Endothelial cell of umbilical vein (primary cell): ENCODE data around the gene OOEP. TPM values are rescaled to one million over a fixed set of nuclear protein-coding genes. Genes with fewer than 3 reads are reported as not detected.

Experiments used
- BruUV-seq: library from RNA; stranded (reverse); fragments of 400-500 nt; replicated peaks from 2 replicates; lab custom pipeline; 2021; lab: Mats Ljungman, UMichigan
- CTCF ChIA-PET: fragments of 300-600, 350-600 bp; sonication (Branson Sonifier 250); formaldehyde crosslinking; loops from one replicate; lab custom pipeline; 2021; ENCODE audit warnings: antibody characterized with exemption, inconsistent platforms; lab: Charles Lee
- POLR2A ChIA-PET: fragments of 300-600, 350-600 bp; sonication (Branson Sonifier 250); formaldehyde crosslinking; loops from one replicate; lab custom pipeline; 2021; ENCODE audit warnings: antibody characterized with exemption, inconsistent platforms; lab: Charles Lee
- DNase-seq: peaks from one replicate; pipeline ENCODE4 v3.0.0-alpha.2; 2011; ENCODE audit warnings: low read depth, low spot score
- FAIRE-seq: peaks from 2 replicates; lab custom pipeline; 2011; peaks lifted over from hg19 to GRCh38; lab: Jason Lieb, UNC
- H2AFZ ChIP-seq: 2 replicates; pipeline ENCODE4 v1.6.0; 2012; ENCODE audit warnings: low read depth, low read length, control low read depth, inconsistent platforms
- H3K27ac ChIP-seq: 2 replicates; pipeline ENCODE4 v1.5.1; 2011; ENCODE audit warnings: low read depth, mild to moderate bottlenecking, control low read depth, low read length, moderate library complexity; ENCODE audit not compliant: insufficient read depth
- H3K27me3 ChIP-seq, 2 experiments: 2 replicates each; pipeline versions ENCODE4 v1.6.0 to v1.6.1; 2011; ENCODE audit warnings: low read length in 2 of 2, mixed read lengths in 1 of 2; ENCODE audit not compliant: control insufficient read depth in 2 of 2, insufficient read depth in 2 of 2
- H3K36me3 ChIP-seq, 2 experiments: 2 replicates in 1 of 2; 3 replicates in 1 of 2; pipeline ENCODE4 v1.5.1; 2011; ENCODE audit warnings: low read length in 2 of 2, mild to moderate bottlenecking in 1 of 2, moderate library complexity in 1 of 2; ENCODE audit not compliant: control insufficient read depth in 2 of 2, insufficient read depth in 2 of 2; ENCODE audit errors: extremely low read depth in 1 of 2
- H3K4me1 ChIP-seq: 3 replicates; pipeline ENCODE4 v1.5.1; 2011; ENCODE audit warnings: mild to moderate bottlenecking, low read length; ENCODE audit not compliant: control insufficient read depth, insufficient read depth; ENCODE audit errors: extremely low read depth
- H3K4me2 ChIP-seq: 2 replicates; pipeline ENCODE4 v1.6.1; 2011; ENCODE audit warnings: low read length, control low read depth, mixed read lengths; ENCODE audit not compliant: insufficient read depth
- H3K4me3 ChIP-seq, 3 experiments: fragments of 200-600 bp in 1 of 3; sonication (generic), shearing (Covaris generic) in 1 of 3; replicated peaks in 1 of 3; 2 replicates each; pipeline ENCODE4 v1.5.1; 2011 to 2016; ENCODE audit warnings: control low read depth in 3 of 3, low read length in 3 of 3, mild to moderate bottlenecking in 2 of 3, inconsistent platforms in 1 of 3, low read depth in 1 of 3, moderate library complexity in 1 of 3; ENCODE audit not compliant: insufficient read depth in 1 of 3
- H3K79me2 ChIP-seq: 2 replicates; pipeline ENCODE4 v1.6.0; 2012; ENCODE audit warnings: low read length, inconsistent platforms; ENCODE audit not compliant: control insufficient read depth, insufficient read depth
- H3K9ac ChIP-seq: replicated peaks from 2 replicates; pipeline ENCODE3; 2011; ENCODE audit warnings: low read length, control low read depth; ENCODE audit not compliant: insufficient read depth; ENCODE audit errors: extremely low read depth
- H3K9me1 ChIP-seq: replicated peaks from 3 replicates; pipeline ENCODE4 v1.6.0; 2011; ENCODE audit warnings: mild to moderate bottlenecking, low read length; ENCODE audit not compliant: control insufficient read depth, insufficient read depth; ENCODE audit errors: extremely low read depth
- H3K9me3 ChIP-seq: replicated peaks from 2 replicates; pipeline ENCODE4 v1.5.1; 2012; ENCODE audit warnings: low read length, inconsistent platforms; ENCODE audit not compliant: control insufficient read depth, insufficient read depth
- H4K20me1 ChIP-seq: replicated peaks from 2 replicates; pipeline ENCODE3; 2011; ENCODE audit warnings: mild to moderate bottlenecking, low read length; ENCODE audit not compliant: control insufficient read depth, insufficient read depth; ENCODE audit errors: extremely low read depth
- EZH2 ChIP-seq: IDR thresholded peaks from 2 replicates; pipeline ENCODE4 v1.6.1; 2012; ENCODE audit warnings: borderline replicate concordance, low read depth, mild to moderate bottlenecking, moderate library complexity, low read length, inconsistent platforms; ENCODE audit not compliant: severe bottlenecking
- FOS ChIP-seq: IDR thresholded peaks from 2 replicates; pipeline ENCODE4 v1.6.1; 2011; ENCODE audit warnings: mild to moderate bottlenecking, low read length, moderate library complexity, borderline replicate concordance; ENCODE audit not compliant: insufficient read depth
- GATA2 ChIP-seq: IDR thresholded peaks from 2 replicates; pipeline ENCODE4 v1.7.0; 2011; ENCODE audit warnings: low read depth, mild to moderate bottlenecking, moderate library complexity, mixed read lengths, low read length; ENCODE audit not compliant: insufficient read length, insufficient read depth
- JUN ChIP-seq: IDR thresholded peaks from 2 replicates; pipeline ENCODE4 v1.6.1; 2011; ENCODE audit warnings: borderline replicate concordance, low read depth; ENCODE audit not compliant: insufficient read length, insufficient read depth
- MYC ChIP-seq: IDR thresholded peaks from one replicate; pipeline ENCODE4 v1.6.1; 2011; ENCODE audit warnings: mild to moderate bottlenecking, low read depth, low read length
- POLR2A ChIP-seq: IDR thresholded peaks from 2 replicates; pipeline ENCODE4 v1.6.1; 2012; ENCODE audit warnings: low read depth, mild to moderate bottlenecking, control low read depth, low read length
- POLR2AphosphoS5 ChIP-seq: IDR thresholded peaks from 2 replicates; pipeline ENCODE4 v1.6.1; 2012; ENCODE audit warnings: low read depth, mild to moderate bottlenecking, control low read depth, low read length, moderate library complexity; ENCODE audit not compliant: insufficient read depth
- dilution Hi-C: fragments of 300-500 bp; cut with MboI; formaldehyde crosslinking; loops from one replicate; pipeline ENCODE4 v1.15.0; 2019; ENCODE audit warnings: low sequenced_read_pairs; ENCODE audit not compliant: extremely low pct_ligation_motif_present
- intact Hi-C: fragments of 100-400 bp; cut with micrococcal nuclease; formaldehyde crosslinking; loops from one replicate; pipeline ENCODE4 v1.10.0; 2022
- polyA plus RNA-seq, 4 experiments: library from polyadenylated mRNA; depleted of rRNA in 3 of 4; stranded (reverse) in 3 of 4; unstranded in 1 of 4; fragments of >200 nt; gene quantifications; 2 replicates each; pipeline versions ENCODE4 v1.2.1 to v1.2.3, GENCODE V29; 2011 to 2012; ENCODE audit warnings: missing spikeins in 1 of 4
- total RNA-seq: library from RNA; stranded (reverse); gene quantifications from 2 replicates; pipeline ENCODE4 v1.2.3, GENCODE V29; 2021
- TF ChIP-seq, protein P1 (sequence below): IDR thresholded peaks from 2 replicates; pipeline ENCODE4 v1.6.1; 2011; ENCODE audit not compliant: insufficient read depth, insufficient read length
- TF ChIP-seq, protein P2 (sequence below), 2 donors: IDR thresholded peaks; 1 replicate in 1 of 2; 2 replicates in 1 of 2; pipeline ENCODE4 v1.5.1; 2011; ENCODE audit warnings: low read length in 2 of 2, mild to moderate bottlenecking in 2 of 2, moderate library complexity in 2 of 2, control low read depth in 1 of 2, inconsistent platforms in 1 of 2, low read depth in 1 of 2; ENCODE audit not compliant: insufficient read depth in 1 of 2; ENCODE audit errors: extremely low read depth in 1 of 2

The OOEP gene
- total and polyA plus RNA-seq, 2 donors (not counting 3 experiments of a cell fraction or from before 2014, with no cell fraction given): 0.19 TPM; not detected in 1

DNA sequence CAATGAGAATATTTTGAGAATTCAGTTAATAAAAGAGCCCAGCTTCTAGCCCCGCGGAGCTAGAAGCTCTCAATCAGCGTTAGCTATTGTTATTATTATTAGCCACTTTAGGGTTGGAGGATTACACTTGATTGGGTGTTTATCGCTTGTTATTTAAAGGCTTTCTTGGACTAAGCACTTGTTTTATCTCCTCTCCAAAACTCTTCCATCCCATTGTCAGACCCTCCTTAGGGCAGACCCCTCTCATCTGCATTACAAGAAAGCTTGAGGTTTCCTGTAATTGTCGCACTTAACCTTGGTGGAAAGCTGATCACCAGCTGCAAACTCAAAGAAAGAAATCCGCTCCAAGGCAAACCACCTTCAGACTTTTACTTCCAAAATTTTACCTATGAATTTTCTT is 20.4 kb downstream of the OOEP start:
- Histone ChIP-seq H3K4me2 (no peak overlapping the region), H3K9me3 (no peaks in the 10 kb centered on the region), H3K36me3 (no peaks in the 10 kb centered on the region), H3K4me3 (no peak overlapping the region), H2AFZ (no peak overlapping the region), H3K9me1 (no peaks in the 10 kb centered on the region), H3K4me1 (no peaks in the 10 kb centered on the region), H4K20me1 (no peaks in the 10 kb centered on the region), H3K79me2 (no peaks in the 10 kb centered on the region), H3K27me3 (peaks cover 26 to 28% of the 10 kb centered on the region in 2 experiments), H3K9ac (no peak overlapping the region), H3K27ac (no peak overlapping the region)
- no TSS peak for BruUV-seq
- ChIA-PET POLR2A (no interaction called here), CTCF (interaction anchor here (1.0 to 2.0 kb wide), 3 partner anchors 23 to 63 kb away, joined by 3 to 11 read pairs (median 3); no protein-coding TSS in a partner anchor)
- dilution Hi-C loops (no loop called here), intact Hi-C loops (no loop called here)
- FAIRE-seq (no peak), DNase-seq (no peak)
- TF ChIP-seq, protein P1, sequence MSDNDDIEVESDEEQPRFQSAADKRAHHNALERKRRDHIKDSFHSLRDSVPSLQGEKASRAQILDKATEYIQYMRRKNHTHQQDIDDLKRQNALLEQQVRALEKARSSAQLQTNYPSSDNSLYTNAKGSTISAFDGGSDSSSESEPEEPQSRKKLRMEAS: no peak
- TF ChIP-seq, protein P2, sequence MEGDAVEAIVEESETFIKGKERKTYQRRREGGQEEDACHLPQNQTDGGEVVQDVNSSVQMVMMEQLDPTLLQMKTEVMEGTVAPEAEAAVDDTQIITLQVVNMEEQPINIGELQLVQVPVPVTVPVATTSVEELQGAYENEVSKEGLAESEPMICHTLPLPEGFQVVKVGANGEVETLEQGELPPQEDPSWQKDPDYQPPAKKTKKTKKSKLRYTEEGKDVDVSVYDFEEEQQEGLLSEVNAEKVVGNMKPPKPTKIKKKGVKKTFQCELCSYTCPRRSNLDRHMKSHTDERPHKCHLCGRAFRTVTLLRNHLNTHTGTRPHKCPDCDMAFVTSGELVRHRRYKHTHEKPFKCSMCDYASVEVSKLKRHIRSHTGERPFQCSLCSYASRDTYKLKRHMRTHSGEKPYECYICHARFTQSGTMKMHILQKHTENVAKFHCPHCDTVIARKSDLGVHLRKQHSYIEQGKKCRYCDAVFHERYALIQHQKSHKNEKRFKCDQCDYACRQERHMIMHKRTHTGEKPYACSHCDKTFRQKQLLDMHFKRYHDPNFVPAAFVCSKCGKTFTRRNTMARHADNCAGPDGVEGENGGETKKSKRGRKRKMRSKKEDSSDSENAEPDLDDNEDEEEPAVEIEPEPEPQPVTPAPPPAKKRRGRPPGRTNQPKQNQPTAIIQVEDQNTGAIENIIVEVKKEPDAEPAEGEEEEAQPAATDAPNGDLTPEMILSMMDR (IDR thresholded peaks at IDR 0.05; ENCODE audit: extremely low read depth in 1 of 2, insufficient read depth in 1 of 2, low read depth in 1 of 2, low read length in 2 of 2): no peak
- no peak for TF ChIP-seq EZH2
- no peak for TF ChIP-seq GATA2
- TF ChIP-seq POLR2AphosphoS5: no peak
- TF ChIP-seq FOS: no peak
- no peak for TF ChIP-seq JUN
- no peak for TF ChIP-seq POLR2A
- TF ChIP-seq MYC: no peak
